Hepatic stellate cell (primary cell): ENCODE measurements around the gene EN1.

ENCODE experiments used
- DNase-seq: peaks from one replicate; pipeline ENCODE4 v3.0.0; 2011; ENCODE audit warnings: low spot score

EN1 gene

GRCh38 chr2:118842661-118843482 lies 4.6 kb downstream of the EN1 start:
- no peak for DNase-seq

DNA sequence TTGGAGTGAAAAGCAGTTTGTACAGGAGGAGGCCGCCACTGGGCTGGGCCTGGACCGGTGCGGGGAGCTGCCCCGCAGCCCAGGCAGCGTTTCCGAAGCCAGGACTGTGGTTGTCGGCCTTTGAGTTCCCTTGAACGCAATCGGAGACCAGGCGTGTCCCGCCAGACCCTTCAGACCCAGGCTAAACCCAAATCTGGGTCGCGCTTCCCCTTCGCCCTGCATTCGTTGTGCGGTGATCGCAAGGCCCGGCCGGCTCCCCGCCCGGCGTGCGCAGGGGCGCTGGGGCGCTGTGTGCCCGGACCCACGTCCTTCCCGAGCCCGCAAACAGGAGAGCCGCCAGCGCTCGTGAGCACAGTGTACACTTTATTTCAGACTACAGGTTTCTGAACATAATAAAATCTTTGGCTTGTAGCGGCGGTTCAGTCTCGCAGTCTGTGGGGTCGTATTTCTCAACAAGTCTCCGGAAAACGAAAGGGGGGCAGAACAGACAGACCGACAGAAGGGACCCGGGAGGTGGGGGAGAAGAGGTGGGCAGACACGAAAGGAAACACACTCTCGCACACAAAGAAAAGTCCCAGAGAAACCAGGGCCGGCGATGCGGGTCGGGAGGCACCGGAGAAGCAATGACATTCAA lies 5.5 kb downstream of the EN1 start:
- no peak for DNase-seq

DNA sequence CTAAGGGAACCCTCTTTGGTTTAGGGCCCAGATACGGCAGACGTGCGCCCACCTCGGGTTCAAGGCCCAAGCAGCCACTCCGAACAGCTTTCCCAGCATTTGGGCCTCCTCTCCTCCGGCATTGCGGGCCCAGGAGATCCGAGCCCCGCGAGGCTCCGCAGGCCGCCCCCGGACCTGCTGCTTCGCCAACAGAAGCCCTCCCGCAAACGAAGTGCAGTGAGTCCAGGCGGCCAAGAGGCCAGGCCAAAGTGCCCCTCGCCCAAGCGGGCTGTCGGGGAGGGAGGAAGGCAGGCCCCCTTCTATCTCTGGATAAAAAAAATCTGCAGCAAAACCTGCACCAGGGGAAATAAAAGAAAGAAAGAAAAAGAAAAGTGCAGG lies 6.0 kb downstream of the EN1 start:
- DNase-seq = no peak

DNA sequence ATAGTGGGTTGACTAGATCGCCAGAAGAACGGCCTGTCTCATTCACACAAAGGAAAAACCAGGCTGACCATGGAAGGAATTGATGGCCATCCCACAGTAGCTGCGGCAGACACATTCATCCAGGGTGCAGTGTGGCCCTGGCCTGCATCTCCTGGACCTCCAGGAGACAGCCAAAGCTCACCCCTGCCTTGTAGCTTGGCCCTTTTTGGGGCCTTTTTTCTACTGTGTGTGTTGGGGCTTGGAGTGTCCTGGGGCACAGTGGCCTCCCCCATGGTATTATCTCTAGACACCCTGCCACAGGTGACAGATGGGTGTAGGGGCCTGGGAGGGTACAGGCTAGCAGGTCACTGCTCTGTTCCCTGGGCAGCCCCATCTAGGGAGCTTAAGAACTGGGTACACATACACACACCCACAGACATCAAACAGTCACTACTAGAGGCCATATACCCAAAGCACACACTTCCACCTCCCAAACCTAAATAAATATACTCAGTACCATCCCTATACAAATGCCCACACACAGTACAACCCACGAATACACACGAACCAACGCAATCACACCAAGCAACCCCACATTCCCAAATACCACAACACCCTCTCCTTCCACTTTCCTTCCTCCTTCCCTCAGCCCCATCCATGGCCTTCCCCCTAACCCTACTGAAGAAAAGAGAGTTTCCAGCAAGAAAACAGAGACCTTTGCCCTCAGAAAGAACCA lies 8.6 kb downstream of the EN1 start:
- DNase-seq = no peak

GRCh38 chr2:118837621-118838020 lies 9.8 kb downstream of the EN1 start:
- DNase-seq = no peak

DNA sequence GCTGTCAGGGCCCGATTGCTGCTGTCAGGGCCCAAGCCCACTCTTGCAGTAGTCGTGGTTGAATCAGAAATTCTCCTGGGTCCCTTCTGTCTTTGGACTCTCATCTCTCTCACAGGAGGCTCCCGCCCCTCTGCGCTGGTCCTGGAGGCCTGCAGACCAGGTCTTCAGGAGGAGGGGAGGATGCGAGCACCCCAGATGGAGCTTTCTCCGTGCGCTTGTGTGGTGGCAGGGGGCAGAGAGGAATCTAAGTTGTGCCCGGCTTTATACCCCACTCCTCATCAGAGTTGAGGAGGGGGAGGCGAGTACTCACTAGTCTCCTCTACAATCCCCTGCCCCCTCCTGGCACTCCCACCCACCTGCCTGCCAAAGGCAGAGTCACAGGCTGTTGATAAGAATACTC lies 10.4 kb downstream of the EN1 start:
- DNase-seq = no peak

DNA sequence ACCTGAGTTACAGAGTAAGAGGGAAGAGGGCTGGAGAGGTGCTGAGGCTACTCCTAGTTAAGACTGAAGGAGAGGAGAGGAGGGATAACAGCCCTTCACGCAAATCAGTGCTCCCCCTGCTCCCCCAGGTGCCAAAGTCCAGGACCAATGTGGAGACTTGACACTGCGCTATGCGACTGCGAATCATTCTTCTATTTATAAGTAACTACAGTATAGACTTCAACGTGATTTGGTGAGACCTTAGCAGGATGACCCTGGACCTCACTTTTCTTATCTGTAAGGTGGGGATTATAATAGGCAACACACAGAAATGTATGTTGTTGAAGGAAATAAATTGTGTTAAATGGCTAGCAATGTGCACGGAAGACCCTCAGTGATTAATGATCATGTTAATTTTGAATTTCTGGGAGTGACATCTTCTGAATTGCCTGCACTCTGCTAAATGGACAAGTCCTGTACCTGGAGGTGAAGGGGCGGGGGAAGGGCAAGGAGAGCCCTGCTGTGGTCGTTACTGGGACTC lies 11.0 kb downstream of the EN1 start:
- DNase-seq = no peak

GRCh38 chr2:118835746-118836410 lies 11.6 kb downstream of the EN1 start:
- no peak for DNase-seq

GRCh38 chr2:118834901-118835745 lies 12.3 kb downstream of the EN1 start:
- no peak for DNase-seq

- no peak for DNase-seq
These were observed 13.0 kb downstream of the EN1 start for GRCh38 chr2:118834440-118834810.

DNA sequence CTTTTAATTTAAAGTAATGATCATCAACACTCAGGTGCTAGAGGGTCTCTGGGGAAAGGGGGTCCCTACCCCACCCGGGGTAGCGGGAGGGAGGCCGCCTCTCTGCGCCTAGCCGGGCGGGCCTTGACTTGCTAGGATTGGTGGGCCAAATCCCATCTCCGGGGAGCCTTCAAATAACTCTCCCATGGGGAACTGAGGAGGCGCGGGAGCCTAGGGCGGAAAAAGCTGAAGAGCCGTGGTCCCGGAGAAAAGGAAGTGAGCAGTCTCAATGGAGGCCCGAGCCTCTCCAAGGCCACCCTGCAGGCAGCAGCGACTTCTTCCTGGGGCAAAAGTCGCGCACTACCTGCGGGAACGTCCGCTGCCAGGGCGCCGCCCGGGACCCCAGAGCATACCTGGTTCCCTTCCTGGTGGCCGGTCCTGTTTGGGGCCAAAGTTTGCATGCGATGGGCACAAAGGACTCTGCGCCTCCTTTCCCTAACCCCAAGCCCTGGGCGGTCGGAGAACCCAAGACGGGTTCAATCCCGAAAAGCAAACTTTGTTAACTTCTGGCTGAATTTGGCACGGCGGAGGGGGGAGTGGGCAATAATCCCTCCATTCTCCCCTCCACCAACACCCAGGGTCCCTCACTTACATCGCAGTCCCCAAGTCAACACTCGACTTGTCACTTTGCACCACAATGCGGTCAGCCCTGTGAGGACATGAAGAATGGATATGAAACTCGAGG lies 13.6 kb downstream of the EN1 start:
- no peak for DNase-seq

GRCh38 chr2:118832791-118833715 lies 14.4 kb downstream of the EN1 start:
- no peak for DNase-seq

DNA sequence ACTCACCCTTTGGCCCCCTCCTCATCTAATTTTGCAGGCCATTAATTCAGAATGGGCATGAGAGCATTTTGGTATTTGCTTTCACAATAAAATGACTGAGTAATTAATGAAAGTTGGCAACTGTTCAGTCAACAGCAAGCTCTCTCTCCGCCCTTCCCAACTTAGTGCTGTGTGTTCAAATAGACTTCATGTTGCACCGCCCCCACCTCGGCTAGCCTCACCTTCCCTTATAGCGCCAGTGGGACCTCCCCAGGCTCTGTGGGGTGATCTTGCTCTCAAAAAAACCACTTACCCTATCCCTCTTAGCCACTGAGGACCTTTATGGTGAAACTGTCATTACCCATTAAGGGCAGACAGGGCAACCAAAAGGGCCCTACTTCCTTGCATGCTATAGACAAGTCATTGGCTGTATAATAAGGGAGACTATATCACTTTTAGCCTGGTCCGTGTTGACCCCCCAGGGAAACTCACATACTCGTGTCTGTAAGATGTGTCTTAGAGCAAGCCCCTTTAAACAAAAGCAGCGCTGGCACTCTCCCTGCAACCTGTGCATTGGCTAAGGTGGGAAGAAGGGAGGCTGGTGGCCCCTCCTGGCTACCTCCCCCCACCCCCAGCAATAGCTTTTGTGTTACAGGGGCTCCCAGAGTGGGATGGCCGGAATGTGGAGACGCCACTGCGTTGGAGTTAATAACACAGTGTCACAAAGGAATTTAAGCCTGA lies 15.2 kb downstream of the EN1 start:
- no peak for DNase-seq

DNA sequence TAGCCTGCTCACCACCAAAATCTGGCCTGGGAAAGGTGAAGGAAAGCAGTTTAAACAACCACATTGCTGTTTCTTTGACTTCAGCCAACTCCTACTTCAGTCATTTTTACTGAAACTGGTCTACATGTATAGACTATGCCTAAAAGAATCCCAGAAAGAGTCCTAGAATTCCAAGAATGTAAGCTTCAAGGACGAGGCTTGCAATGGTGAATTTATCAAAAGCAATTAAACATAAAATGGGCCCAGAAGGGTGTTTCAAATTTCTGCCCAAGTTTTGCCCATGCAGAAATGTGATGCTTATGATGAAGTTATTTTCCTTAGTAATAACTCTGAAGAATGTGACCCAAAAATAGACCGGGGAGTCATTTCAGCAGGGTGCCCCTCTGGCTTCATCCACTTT lies 16.6 kb downstream of the EN1 start:
- DNase-seq = no peak

DNA sequence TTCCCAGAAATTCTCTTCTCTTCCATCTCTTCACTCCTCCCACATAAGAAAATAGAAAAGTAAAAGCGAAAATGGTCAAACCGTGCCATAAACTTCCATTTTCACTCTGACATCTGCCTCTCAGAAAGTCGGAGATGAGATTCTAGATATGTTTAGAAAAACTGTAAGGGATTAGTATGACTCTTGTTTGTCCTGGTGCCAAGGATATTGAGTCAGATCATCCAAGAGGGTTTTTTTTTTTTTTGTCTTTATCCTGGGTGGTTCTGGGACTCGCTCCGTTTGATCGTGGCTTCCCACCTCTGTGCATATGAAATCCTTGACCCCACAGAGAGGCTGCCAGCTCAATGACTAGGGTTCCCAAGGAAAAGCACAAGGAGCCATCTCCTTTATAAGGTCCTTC lies 17.3 kb downstream of the EN1 start:
- no peak for DNase-seq

- no peak for DNase-seq
These were observed 21.4 kb downstream of the EN1 start for GRCh38 chr2:118826093-118826492.

- no peak for DNase-seq
These were observed 23.8 kb downstream of the EN1 start for GRCh38 chr2:118823633-118824032.

DNA sequence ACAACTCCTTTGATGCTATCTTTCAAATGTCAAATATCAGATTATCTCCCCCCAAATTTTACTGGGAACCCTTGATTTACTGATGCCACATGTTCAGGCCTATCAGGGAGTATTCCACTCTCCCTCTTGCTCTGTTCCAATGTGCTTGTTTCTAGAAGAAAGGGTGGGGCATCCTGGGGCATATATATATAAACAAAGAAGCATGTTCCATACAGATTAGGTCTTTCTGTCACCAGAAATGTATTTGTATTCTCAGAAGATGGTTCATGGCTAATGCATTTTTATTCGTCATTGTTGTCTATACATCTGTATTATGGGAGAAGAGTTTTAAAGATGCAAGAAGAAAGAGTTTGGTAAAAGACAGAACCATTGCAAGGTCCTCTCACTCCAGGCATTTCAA lies 24.9 kb downstream of the EN1 start:
- no peak for DNase-seq

GRCh38 chr2:118822015-118822414 lies 25.4 kb downstream of the EN1 start:
- DNase-seq = no peak
